ENCODE results near the gene ZNF426. TPM values are rescaled to one million over a fixed set of nuclear protein-coding genes. Genes with fewer than 3 reads are reported as not detected.

The ZNF426 gene
- polyA plus RNA-seq, 2 donors, result 13.2 to 17.5 TPM

GRCh38 chr19:9507285-9507684 lies 31.2 kb downstream of the ZNF426 start:
- Histone ChIP-seq H3K9me3 (ENCODE audit: control insufficient read depth in 2 of 2, insufficient read depth in 1 of 2, low read depth in 1 of 2, low read length in 1 of 2) (peaks cover 3 to 6% of the 10 kb centered on the region in 2 donors), H3K27ac (ENCODE audit: low read depth in 2 of 2, low read length in 1 of 2) (no peak overlapping the region), H3K36me3 (ENCODE audit: control insufficient read depth in 2 of 2, insufficient read depth in 2 of 2, low read length in 1 of 2) (no peaks in the 10 kb centered on the region), H3K4me3 (ENCODE audit: low read depth in 1 of 2, low read length in 2 of 2) (no peak overlapping the region), H3K27me3 (ENCODE audit: control insufficient read depth in 1 of 2, insufficient read depth in 2 of 2, low read length in 2 of 2) (no peaks in the 10 kb centered on the region), H3K4me1 (ENCODE audit: control insufficient read depth in 2 of 2, insufficient read depth in 2 of 2, low read length in 1 of 2) (no peaks in the 10 kb centered on the region)
- 86 to 87% methylated on average over 3 of the region's 3 CpGs for WGBS, 2 donors

DNA sequence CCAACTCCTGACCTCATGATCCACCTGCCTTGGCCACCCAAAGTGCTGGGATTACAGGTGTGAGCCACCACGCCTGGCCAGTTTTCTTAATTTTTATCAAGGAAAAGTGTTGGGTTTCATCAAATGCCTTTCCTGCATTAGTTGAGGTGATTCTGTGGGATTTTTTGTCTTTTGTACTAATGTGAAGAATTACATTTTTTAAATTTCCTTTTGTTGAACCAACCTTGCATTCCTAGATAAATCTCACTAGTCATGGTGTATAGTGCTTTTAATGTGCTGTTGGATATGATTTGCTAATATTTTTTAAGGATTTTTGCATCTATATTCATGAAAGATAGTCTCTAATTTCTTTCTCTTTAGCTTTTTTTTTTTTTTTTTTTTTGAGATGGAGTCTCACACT lies 37.6 kb downstream of the ZNF426 start:
- H3K9me3 ChIP-seq (ENCODE audit: control insufficient read depth in 2 of 2, insufficient read depth in 1 of 2, low read depth in 1 of 2, low read length in 1 of 2), result peaks cover 15 to 18% of the 10 kb centered on the region in 2 donors
- H3K27me3 ChIP-seq (ENCODE audit: control insufficient read depth in 1 of 2, insufficient read depth in 2 of 2, low read length in 2 of 2), result no peaks in the 10 kb centered on the region
- H3K4me1 ChIP-seq (ENCODE audit: control insufficient read depth in 2 of 2, insufficient read depth in 2 of 2, low read length in 1 of 2), result no peaks in the 10 kb centered on the region
- H3K36me3 ChIP-seq (ENCODE audit: control insufficient read depth in 2 of 2, insufficient read depth in 2 of 2, low read length in 1 of 2), result no peaks in the 10 kb centered on the region
- WGBS, 2 donors, result 87 to 94% methylated on average over 1 of the region's 1 CpG
- H3K27ac ChIP-seq (ENCODE audit: low read depth in 2 of 2, low read length in 1 of 2), result no peak overlapping the region
- no peak overlapping the region for H3K4me3 ChIP-seq (ENCODE audit: low read depth in 1 of 2, low read length in 2 of 2)

- H3K9me3 ChIP-seq (ENCODE audit: control insufficient read depth in 2 of 2, insufficient read depth in 1 of 2, low read depth in 1 of 2, low read length in 1 of 2), result peaks cover 14 to 18% of the 10 kb centered on the region in 2 donors
- no peaks in the 10 kb centered on the region for H3K36me3 ChIP-seq (ENCODE audit: control insufficient read depth in 2 of 2, insufficient read depth in 2 of 2, low read length in 1 of 2)
- 10 to 11% methylated on average over 44 of the region's 44 CpGs for WGBS, 2 donors
- no peaks in the 10 kb centered on the region for H3K4me1 ChIP-seq (ENCODE audit: control insufficient read depth in 2 of 2, insufficient read depth in 2 of 2, low read length in 1 of 2)
- H3K27me3 ChIP-seq (ENCODE audit: control insufficient read depth in 1 of 2, insufficient read depth in 2 of 2, low read length in 2 of 2), result no peaks in the 10 kb centered on the region
- H3K4me3 ChIP-seq (ENCODE audit: low read depth in 1 of 2, low read length in 2 of 2), result peak within 1 kb of the TSS in 1 of 2 donors; percentile 5
- no peak within 1 kb of the TSS for H3K27ac ChIP-seq (ENCODE audit: low read depth in 2 of 2, low read length in 1 of 2)
Measured at GRCh38 chr19:9498183-9498902, 40.1 kb downstream of the ZNF426 start, which contains the start of gene ZNF560. ZNF560 (minus strand) TSS chr19:9498616; CDS start chr19:9475313, 23,303 bp downstream.

DNA sequence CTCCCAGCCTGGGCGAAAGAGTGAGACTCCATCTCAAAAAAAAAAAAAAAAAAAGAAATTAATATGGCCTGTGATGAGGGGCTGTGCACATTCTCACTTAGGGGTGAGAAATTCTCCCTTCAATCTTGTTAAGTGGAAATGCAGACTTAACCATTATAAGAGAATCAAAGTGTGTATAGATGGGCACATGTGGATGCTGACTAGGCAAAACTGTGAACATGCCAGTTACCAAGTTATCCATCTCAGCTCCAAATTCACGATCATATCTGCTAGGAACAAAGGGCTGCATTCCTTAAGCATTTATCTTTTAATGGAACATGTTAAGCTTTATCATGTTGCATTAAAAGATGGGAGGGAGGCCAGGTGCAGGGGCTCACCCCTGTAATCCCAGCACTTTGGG lies 44.3 kb downstream of the ZNF426 start:
- Histone ChIP-seq H3K9me3 (ENCODE audit: control insufficient read depth in 2 of 2, insufficient read depth in 1 of 2, low read depth in 1 of 2, low read length in 1 of 2) (peaks cover 8 to 12% of the 10 kb centered on the region in 2 donors), H3K36me3 (ENCODE audit: control insufficient read depth in 2 of 2, insufficient read depth in 2 of 2, low read length in 1 of 2) (no peaks in the 10 kb centered on the region), H3K4me1 (ENCODE audit: control insufficient read depth in 2 of 2, insufficient read depth in 2 of 2, low read length in 1 of 2) (no peaks in the 10 kb centered on the region), H3K27ac (ENCODE audit: low read depth in 2 of 2, low read length in 1 of 2) (no peak overlapping the region), H3K27me3 (ENCODE audit: control insufficient read depth in 1 of 2, insufficient read depth in 2 of 2, low read length in 2 of 2) (no peaks in the 10 kb centered on the region), H3K4me3 (ENCODE audit: low read depth in 1 of 2, low read length in 2 of 2) (no peak overlapping the region)
- WGBS, 2 donors, result 79 to 83% methylated on average over 2 of the region's 2 CpGs

GRCh38 chr19:9487016-9487415 lies 51.4 kb downstream of the ZNF426 start:
- Histone ChIP-seq H3K27ac (ENCODE audit: low read depth in 2 of 2, low read length in 1 of 2) (no peak overlapping the region), H3K27me3 (ENCODE audit: control insufficient read depth in 1 of 2, insufficient read depth in 2 of 2, low read length in 2 of 2) (no peaks in the 10 kb centered on the region), H3K4me3 (ENCODE audit: low read depth in 1 of 2, low read length in 2 of 2) (no peak overlapping the region), H3K36me3 (ENCODE audit: control insufficient read depth in 2 of 2, insufficient read depth in 2 of 2, low read length in 1 of 2) (no peaks in the 10 kb centered on the region), H3K4me1 (ENCODE audit: control insufficient read depth in 2 of 2, insufficient read depth in 2 of 2, low read length in 1 of 2) (no peaks in the 10 kb centered on the region), H3K9me3 (ENCODE audit: control insufficient read depth in 2 of 2, insufficient read depth in 1 of 2, low read depth in 1 of 2, low read length in 1 of 2) (peaks cover 2 to 15% of the 10 kb centered on the region in 2 donors)
- 89 to 93% methylated on average over 2 of the region's 2 CpGs for WGBS, 2 donors

GRCh38 chr19:9485140-9485539 lies 53.3 kb downstream of the ZNF426 start:
- peaks cover 2 to 15% of the 10 kb centered on the region in 2 donors for H3K9me3 ChIP-seq (ENCODE audit: control insufficient read depth in 2 of 2, insufficient read depth in 1 of 2, low read depth in 1 of 2, low read length in 1 of 2)

DNA sequence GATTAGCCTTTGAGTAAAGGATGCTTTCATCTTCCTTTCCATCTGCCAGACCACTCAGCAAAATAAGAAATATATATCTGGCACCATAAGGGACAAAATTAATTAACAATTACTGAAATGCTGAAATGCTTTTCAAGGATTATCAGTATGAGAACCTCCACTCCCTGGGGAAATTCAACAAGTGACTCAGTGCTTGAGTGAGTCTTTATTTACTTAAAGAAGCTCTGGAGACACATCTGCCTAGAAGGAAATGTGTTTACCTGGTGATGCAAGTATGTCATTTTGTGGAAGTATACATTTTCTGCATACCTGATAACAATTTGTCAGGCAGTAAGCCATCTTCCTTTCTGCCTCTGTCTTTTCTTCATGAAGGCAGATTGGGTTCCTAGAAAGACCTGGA lies 63.5 kb downstream of the ZNF426 start:
- H3K9me3 ChIP-seq (ENCODE audit: control insufficient read depth in 2 of 2, insufficient read depth in 1 of 2, low read depth in 1 of 2, low read length in 1 of 2), result peaks cover 0 to 4% of the 10 kb centered on the region in 2 donors
- no peaks in the 10 kb centered on the region for H3K36me3 ChIP-seq (ENCODE audit: control insufficient read depth in 2 of 2, insufficient read depth in 2 of 2, low read length in 1 of 2)
- H3K4me3 ChIP-seq (ENCODE audit: low read depth in 1 of 2, low read length in 2 of 2), result no peak overlapping the region
- H3K27ac ChIP-seq (ENCODE audit: low read depth in 2 of 2, low read length in 1 of 2), result no peak overlapping the region
- H3K27me3 ChIP-seq (ENCODE audit: control insufficient read depth in 1 of 2, insufficient read depth in 2 of 2, low read length in 2 of 2), result no peaks in the 10 kb centered on the region
- no peaks in the 10 kb centered on the region for H3K4me1 ChIP-seq (ENCODE audit: control insufficient read depth in 2 of 2, insufficient read depth in 2 of 2, low read length in 1 of 2)

More at GRCh38 chr19:9485140-9485539, 53.3 kb downstream of the ZNF426 start:
- Histone ChIP-seq H3K4me1 (ENCODE audit: control insufficient read depth in 2 of 2, insufficient read depth in 2 of 2, low read length in 1 of 2) (no peaks in the 10 kb centered on the region), H3K4me3 (ENCODE audit: low read depth in 1 of 2, low read length in 2 of 2) (no peak overlapping the region), H3K27ac (ENCODE audit: low read depth in 2 of 2, low read length in 1 of 2) (no peak overlapping the region), H3K36me3 (ENCODE audit: control insufficient read depth in 2 of 2, insufficient read depth in 2 of 2, low read length in 1 of 2) (no peaks in the 10 kb centered on the region), H3K27me3 (ENCODE audit: control insufficient read depth in 1 of 2, insufficient read depth in 2 of 2, low read length in 2 of 2) (no peaks in the 10 kb centered on the region)
- 75 to 84% methylated on average over 2 of the region's 2 CpGs for WGBS, 2 donors

Other genes with a start within 250 kb of the ZNF426 start
- gene ZNF699, start 228.8 kb downstream of the ZNF426 start, polyA plus RNA-seq, result 1 to 10 TPM in 1 of 2 donors, under 1 TPM in 1; 0.57 to 1.1 TPM
- 1 to 10 TPM; 3.7 to 9.9 TPM for gene ZNF559, start 214.5 kb downstream of the ZNF426 start, polyA plus RNA-seq
- under 1 TPM; 0.42 to 0.84 TPM for gene ZNF177, start 175.6 kb downstream of the ZNF426 start, polyA plus RNA-seq
- 10 to 100 TPM; 15.5 to 22.7 TPM for gene ZNF266, start 103.1 kb downstream of the ZNF426 start, polyA plus RNA-seq
- gene ZNF560, start 40.0 kb downstream of the ZNF426 start, polyA plus RNA-seq, result under 1 TPM in 1 of 2 donors, not detected in 1; 0.05 TPM
- 10 to 100 TPM in 1 of 2 donors, 1 to 10 TPM in 1; 4.8 to 10.6 TPM for gene ZNF121, start 45.9 kb upstream of the ZNF426 start, polyA plus RNA-seq
- gene ZNF561, start 82.6 kb upstream of the ZNF426 start, polyA plus RNA-seq, result 10 to 100 TPM; 25.4 to 27.0 TPM
- gene ZNF562, start 136.5 kb upstream of the ZNF426 start, polyA plus RNA-seq, result 10 to 100 TPM; 11.2 to 14.2 TPM
- 10 to 100 TPM in 1 of 2 donors, 1 to 10 TPM in 1; 8.4 to 17.5 TPM for gene ZNF846, start 230.1 kb upstream of the ZNF426 start, polyA plus RNA-seq